DMS114 treated with DMSO at 0.1 percent for 48 hours (cell line): ENCODE data around the gene RNF207.

Source experiments
- DNase-seq: peaks from one replicate; lab custom pipeline; 2025; ENCODE audit not compliant: unreplicated experiment; lab: John Stamatoyannopoulos, UW

The RNF207 gene

GRCh38 chr1:6265151-6265550 lies 59.2 kb downstream of the RNF207 start:
- DNase-seq: no peak

- DNase-seq: no peak
Observed at GRCh38 chr1:6266641-6267040, 60.7 kb downstream of the RNF207 start.

- no peak for DNase-seq
Observed at GRCh38 chr1:6267686-6268322, 61.9 kb downstream of the RNF207 start.

GRCh38 chr1:6268415-6268814 lies 62.5 kb downstream of the RNF207 start:
- DNase-seq: no peak

GRCh38 chr1:6269296-6269695 lies 63.4 kb downstream of the RNF207 start:
- no peak for DNase-seq

GRCh38 chr1:6269720-6270400 lies 63.9 kb downstream of the RNF207 start:
- DNase-seq: no peak

- no peak for DNase-seq
Observed at GRCh38 chr1:6270401-6270800, 64.5 kb downstream of the RNF207 start.
